ENCODE results near the gene CAPS.

The CAPS gene

GRCh38 chr19:5932146-5932545, 18.1 kb downstream of the CAPS start:
- Mint-ChIP-seq H3K9me3 (no peaks in the 10 kb centered on the region), H3K4me1 (ENCODE audit: low read depth) (no peaks in the 10 kb centered on the region), H3K36me3 (ENCODE audit: low read depth) (peaks cover 44% of the 10 kb centered on the region), H3K27me3 (no peaks in the 10 kb centered on the region), H3K4me3 (no peak overlapping the region), H3K27ac (no peak overlapping the region)

GRCh38 chr19:5932609-5933262, 18.7 kb downstream of the CAPS start:
- H3K4me1 Mint-ChIP-seq (ENCODE audit: low read depth), result no peaks in the 10 kb centered on the region
- H3K9me3 Mint-ChIP-seq, result no peaks in the 10 kb centered on the region
- no peak overlapping the region for H3K27ac Mint-ChIP-seq
- no peaks in the 10 kb centered on the region for H3K27me3 Mint-ChIP-seq
- peaks cover 48% of the 10 kb centered on the region for H3K36me3 Mint-ChIP-seq (ENCODE audit: low read depth)
- no peak overlapping the region for H3K4me3 Mint-ChIP-seq

GRCh38 chr19:5933391-5934068, 19.5 kb downstream of the CAPS start:
- Mint-ChIP-seq H3K27me3 (no peaks in the 10 kb centered on the region), H3K27ac (no peak overlapping the region), H3K4me3 (no peak overlapping the region), H3K36me3 (ENCODE audit: low read depth) (peaks cover 44% of the 10 kb centered on the region), H3K4me1 (ENCODE audit: low read depth) (no peaks in the 10 kb centered on the region), H3K9me3 (no peaks in the 10 kb centered on the region)

- Mint-ChIP-seq H3K4me3 (no peak overlapping the region), H3K27me3 (no peaks in the 10 kb centered on the region), H3K36me3 (ENCODE audit: low read depth) (peaks cover 40% of the 10 kb centered on the region), H3K27ac (no peak overlapping the region), H3K9me3 (no peaks in the 10 kb centered on the region), H3K4me1 (ENCODE audit: low read depth) (no peaks in the 10 kb centered on the region)
Measured at GRCh38 chr19:5934069-5934401, 20.0 kb downstream of the CAPS start.

- Mint-ChIP-seq H3K27ac (no peak overlapping the region), H3K27me3 (no peaks in the 10 kb centered on the region), H3K4me3 (no peak overlapping the region), H3K9me3 (no peaks in the 10 kb centered on the region), H3K36me3 (ENCODE audit: low read depth) (peaks cover 45% of the 10 kb centered on the region), H3K4me1 (ENCODE audit: low read depth) (no peaks in the 10 kb centered on the region)
Measured at GRCh38 chr19:5934774-5935472, 20.9 kb downstream of the CAPS start.

- H3K4me3 Mint-ChIP-seq, result no peak overlapping the region
- H3K9me3 Mint-ChIP-seq, result no peaks in the 10 kb centered on the region
- no peaks in the 10 kb centered on the region for H3K4me1 Mint-ChIP-seq (ENCODE audit: low read depth)
- H3K27ac Mint-ChIP-seq, result no peak overlapping the region
- peaks cover 45% of the 10 kb centered on the region for H3K36me3 Mint-ChIP-seq (ENCODE audit: low read depth)
- no peaks in the 10 kb centered on the region for H3K27me3 Mint-ChIP-seq
Measured at GRCh38 chr19:5935473-5936291, 21.6 kb downstream of the CAPS start.

GRCh38 chr19:5936292-5936592, 22.2 kb downstream of the CAPS start:
- no peak overlapping the region for H3K27ac Mint-ChIP-seq
- no peaks in the 10 kb centered on the region for H3K9me3 Mint-ChIP-seq
- no peaks in the 10 kb centered on the region for H3K4me1 Mint-ChIP-seq (ENCODE audit: low read depth)
- peaks cover 43% of the 10 kb centered on the region for H3K36me3 Mint-ChIP-seq (ENCODE audit: low read depth)
- no peaks in the 10 kb centered on the region for H3K27me3 Mint-ChIP-seq
- H3K4me3 Mint-ChIP-seq, result no peak overlapping the region

- H3K4me1 Mint-ChIP-seq (ENCODE audit: low read depth), result no peaks in the 10 kb centered on the region
- no peaks in the 10 kb centered on the region for H3K27me3 Mint-ChIP-seq
- H3K4me3 Mint-ChIP-seq, result no peak overlapping the region
- H3K9me3 Mint-ChIP-seq, result no peaks in the 10 kb centered on the region
- no peak overlapping the region for H3K27ac Mint-ChIP-seq
- peaks cover 50% of the 10 kb centered on the region for H3K36me3 Mint-ChIP-seq (ENCODE audit: low read depth)
Measured at GRCh38 chr19:5937550-5937949, 23.5 kb downstream of the CAPS start.

GRCh38 chr19:5940260-5941208, 26.5 kb downstream of the CAPS start:
- no peak overlapping the region for H3K27ac Mint-ChIP-seq
- H3K27me3 Mint-ChIP-seq, result no peaks in the 10 kb centered on the region
- H3K4me3 Mint-ChIP-seq, result no peak overlapping the region
- H3K9me3 Mint-ChIP-seq, result no peaks in the 10 kb centered on the region
- H3K36me3 Mint-ChIP-seq (ENCODE audit: low read depth), result peaks cover 43% of the 10 kb centered on the region
- peaks cover 25% of the 10 kb centered on the region for H3K4me1 Mint-ChIP-seq (ENCODE audit: low read depth)

- Mint-ChIP-seq H3K4me3 (no peak overlapping the region), H3K27me3 (no peaks in the 10 kb centered on the region), H3K4me1 (ENCODE audit: low read depth) (peaks cover 33% of the 10 kb centered on the region), H3K36me3 (ENCODE audit: low read depth) (peaks cover 42% of the 10 kb centered on the region), H3K27ac (no peak overlapping the region), H3K9me3 (no peaks in the 10 kb centered on the region)
Measured at GRCh38 chr19:5941673-5942072, 27.6 kb downstream of the CAPS start.

- no peaks in the 10 kb centered on the region for H3K27me3 Mint-ChIP-seq
- no peaks in the 10 kb centered on the region for H3K9me3 Mint-ChIP-seq
- H3K4me3 Mint-ChIP-seq, result no peak overlapping the region
- H3K4me1 Mint-ChIP-seq (ENCODE audit: low read depth), result peaks cover 43% of the 10 kb centered on the region
- H3K27ac Mint-ChIP-seq, result no peak overlapping the region
- peaks cover 41% of the 10 kb centered on the region for H3K36me3 Mint-ChIP-seq (ENCODE audit: low read depth)
Measured at GRCh38 chr19:5943045-5943444, 29.0 kb downstream of the CAPS start.

- Mint-ChIP-seq H3K27me3 (no peaks in the 10 kb centered on the region), H3K9me3 (no peaks in the 10 kb centered on the region), H3K4me3 (no peak overlapping the region), H3K4me1 (ENCODE audit: low read depth) (peaks cover 48% of the 10 kb centered on the region), H3K27ac (peak overlapping the region; percentile 77), H3K36me3 (ENCODE audit: low read depth) (peaks cover 40% of the 10 kb centered on the region)
Measured at GRCh38 chr19:5943623-5944022, 29.6 kb downstream of the CAPS start.

- H3K27me3 Mint-ChIP-seq, result no peaks in the 10 kb centered on the region
- H3K9me3 Mint-ChIP-seq, result no peaks in the 10 kb centered on the region
- H3K27ac Mint-ChIP-seq, result peak overlapping the region; percentile 52
- peaks cover 86% of the 10 kb centered on the region for H3K4me1 Mint-ChIP-seq (ENCODE audit: low read depth)
- no peak overlapping the region for H3K4me3 Mint-ChIP-seq
- H3K36me3 Mint-ChIP-seq (ENCODE audit: low read depth), result peaks cover 45% of the 10 kb centered on the region
Measured at GRCh38 chr19:5947435-5947834, 33.4 kb downstream of the CAPS start.
